GM06990 (cell line): Measurements from ENCODE around the gene TEX54.
A peak's percentile ranks its signal among the peaks of the same experiment; 100 is the strongest.
"Not testable (repeated sequence)": the region's sequence is repeated elsewhere in the genome, so short reads cannot be mapped to it uniquely, and the experiment has no call there.

Source experiments
- DNase-seq: peaks from one replicate; pipeline ENCODE4 v3.0.0-alpha.2; 2011; ENCODE audit not compliant: insufficient read length; ENCODE audit errors: extremely low read depth
- H3K27me3 ChIP-seq: replicated peaks from 2 replicates; pipeline ENCODE4 v1.6.0; 2011; ENCODE audit warnings: low read length; ENCODE audit not compliant: control insufficient read depth, insufficient read depth
- H3K36me3 ChIP-seq: 2 replicates; pipeline ENCODE4 v1.5.1; 2011; ENCODE audit warnings: low read length; ENCODE audit not compliant: control insufficient read depth, insufficient read depth
- H3K4me3 ChIP-seq: replicated peaks from 2 replicates; pipeline ENCODE4 v1.5.1; 2011; ENCODE audit warnings: low read depth, mild to moderate bottlenecking, control low read depth, low read length
- TF ChIP-seq, protein P1 (sequence below): IDR thresholded peaks from 2 replicates; pipeline ENCODE4 v1.5.1; 2011; ENCODE audit warnings: low read length, control low read depth, mild to moderate bottlenecking, inconsistent platforms; ENCODE audit not compliant: insufficient read depth, poor library complexity, severe bottlenecking

Gene TEX54

DNA sequence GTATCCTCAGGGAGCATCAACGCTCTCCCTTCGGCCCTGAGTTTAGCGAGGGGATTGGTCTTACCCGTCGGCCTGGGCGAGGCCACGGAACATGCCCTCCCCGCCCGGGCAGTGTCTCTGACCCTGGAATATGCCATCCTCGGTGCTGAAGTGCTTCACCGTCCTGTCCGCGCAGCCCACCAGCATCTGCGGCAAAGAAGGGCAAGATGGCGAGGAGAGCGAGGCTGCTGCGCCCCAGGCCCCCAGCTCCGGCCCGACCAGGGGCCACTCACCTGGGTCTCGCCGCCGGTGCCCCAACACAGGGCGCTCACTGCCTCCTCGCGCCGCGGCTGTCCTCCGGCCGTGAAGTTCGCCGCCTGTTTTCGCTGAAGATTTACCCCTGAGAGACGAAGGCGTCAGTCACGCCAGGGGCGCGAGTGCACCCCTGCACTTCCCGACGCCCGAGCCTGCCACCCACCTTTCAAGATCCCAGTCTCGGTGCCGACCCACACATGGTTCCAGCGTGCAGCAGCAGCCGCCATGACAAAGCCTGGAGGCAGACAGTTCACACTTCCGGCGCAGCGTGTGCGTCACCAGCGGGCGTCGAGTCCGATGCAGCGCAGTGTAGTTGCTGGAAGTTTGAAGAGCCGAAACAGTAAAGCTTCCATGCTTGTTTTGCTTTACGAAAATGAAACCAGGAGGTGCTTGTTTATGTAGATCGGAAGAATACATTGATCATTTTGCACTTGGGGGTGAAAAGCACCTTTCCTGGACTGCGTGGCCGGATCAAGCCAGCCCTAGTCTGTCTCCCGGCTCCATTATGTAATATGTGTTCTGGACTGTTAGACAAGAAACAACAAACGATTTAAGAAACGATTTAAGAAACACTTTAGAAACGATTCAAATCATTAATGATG is 6.7 kb upstream of the TEX54 start, which contains the start of gene WDR74:
TSS of gene WDR74 (minus strand) at position 541 of the 896 bp plus-strand sequence. CDS start at position 521, 20 bp downstream.
- peak within 1 kb of the TSS; percentile 84 for H3K4me3 ChIP-seq
- peaks cover 14% of the 10 kb centered on the region for H3K36me3 ChIP-seq
- H3K27me3 ChIP-seq: no peaks in the 10 kb centered on the region
- DNase-seq: peak; percentile 92
- TF ChIP-seq, protein P1, sequence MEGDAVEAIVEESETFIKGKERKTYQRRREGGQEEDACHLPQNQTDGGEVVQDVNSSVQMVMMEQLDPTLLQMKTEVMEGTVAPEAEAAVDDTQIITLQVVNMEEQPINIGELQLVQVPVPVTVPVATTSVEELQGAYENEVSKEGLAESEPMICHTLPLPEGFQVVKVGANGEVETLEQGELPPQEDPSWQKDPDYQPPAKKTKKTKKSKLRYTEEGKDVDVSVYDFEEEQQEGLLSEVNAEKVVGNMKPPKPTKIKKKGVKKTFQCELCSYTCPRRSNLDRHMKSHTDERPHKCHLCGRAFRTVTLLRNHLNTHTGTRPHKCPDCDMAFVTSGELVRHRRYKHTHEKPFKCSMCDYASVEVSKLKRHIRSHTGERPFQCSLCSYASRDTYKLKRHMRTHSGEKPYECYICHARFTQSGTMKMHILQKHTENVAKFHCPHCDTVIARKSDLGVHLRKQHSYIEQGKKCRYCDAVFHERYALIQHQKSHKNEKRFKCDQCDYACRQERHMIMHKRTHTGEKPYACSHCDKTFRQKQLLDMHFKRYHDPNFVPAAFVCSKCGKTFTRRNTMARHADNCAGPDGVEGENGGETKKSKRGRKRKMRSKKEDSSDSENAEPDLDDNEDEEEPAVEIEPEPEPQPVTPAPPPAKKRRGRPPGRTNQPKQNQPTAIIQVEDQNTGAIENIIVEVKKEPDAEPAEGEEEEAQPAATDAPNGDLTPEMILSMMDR: no peak

DNA sequence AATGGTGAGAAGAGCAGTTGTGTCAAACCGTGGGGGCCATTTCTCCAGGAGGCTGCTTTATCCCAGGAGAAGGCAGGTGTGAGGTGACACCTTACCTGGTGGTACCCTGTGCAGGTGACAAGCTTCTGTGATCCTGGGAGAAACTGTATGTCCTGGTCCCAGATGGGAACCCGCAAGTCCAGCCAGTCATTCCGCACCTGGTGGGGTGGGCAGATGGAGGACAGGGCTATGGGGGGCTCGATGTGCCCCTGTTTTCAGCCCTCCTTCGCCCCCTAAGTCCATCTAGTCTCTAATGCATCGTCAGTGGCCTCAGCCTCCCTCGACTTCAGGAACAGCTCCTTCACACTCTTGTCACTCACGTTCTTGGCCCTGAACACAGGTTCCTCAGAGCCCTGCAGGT is 2.7 kb upstream of the TEX54 start:
- H3K4me3 ChIP-seq: no peak overlapping the region
- H3K36me3 ChIP-seq: peaks cover 18% of the 10 kb centered on the region
- TF ChIP-seq, protein P1: no peak
- no peaks in the 10 kb centered on the region for H3K27me3 ChIP-seq
- DNase-seq: no peak

DNA sequence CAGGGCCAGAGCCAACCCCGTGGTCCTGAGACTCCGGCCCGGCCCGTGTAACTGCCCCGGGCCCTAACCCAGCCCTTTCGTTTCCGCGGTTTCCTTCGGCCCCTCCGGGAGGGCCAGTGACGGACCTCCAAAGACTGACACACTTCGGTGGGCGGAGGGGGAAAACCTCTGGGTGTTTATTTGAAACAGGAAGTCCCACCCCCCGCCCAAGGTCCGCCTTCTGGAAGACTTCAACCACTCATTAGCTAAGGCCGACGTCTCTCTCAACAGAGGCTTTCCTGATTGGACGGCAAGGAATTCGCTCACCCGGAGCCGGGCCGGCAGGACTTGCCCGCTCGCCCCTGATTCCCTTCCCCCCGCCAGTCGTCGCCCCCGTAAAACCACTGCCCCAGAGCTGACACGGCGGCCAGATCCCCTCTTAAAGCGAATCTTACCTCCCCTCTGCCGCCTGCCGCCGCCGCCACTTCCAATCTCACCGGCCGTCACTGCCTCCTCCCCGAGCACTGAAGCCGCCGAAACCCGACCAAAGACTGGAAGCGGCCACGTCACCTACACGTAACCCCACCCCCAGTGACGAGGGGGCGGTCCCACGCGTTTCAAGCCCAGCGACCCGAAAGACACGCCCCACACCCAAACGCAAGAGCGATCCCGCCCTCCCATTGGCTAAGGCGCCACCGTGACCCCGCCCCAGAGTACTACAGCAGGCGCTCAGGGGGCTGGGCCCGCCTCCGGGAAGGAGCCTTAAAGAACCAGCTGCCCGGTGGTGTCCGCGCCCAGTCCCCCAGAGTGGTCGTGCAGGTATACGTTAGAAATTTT is 913 bp downstream of the TEX54 start, which contains the start of gene STX5:
TSS of gene STX5 (minus strand) at position 532 of the 816 bp plus-strand sequence. CDS start 808 bp downstream, outside the sequence.
- TF ChIP-seq, protein P1: no peak
- peaks cover 24% of the 10 kb centered on the region for H3K36me3 ChIP-seq
- DNase-seq: peak; percentile 98

DNA sequence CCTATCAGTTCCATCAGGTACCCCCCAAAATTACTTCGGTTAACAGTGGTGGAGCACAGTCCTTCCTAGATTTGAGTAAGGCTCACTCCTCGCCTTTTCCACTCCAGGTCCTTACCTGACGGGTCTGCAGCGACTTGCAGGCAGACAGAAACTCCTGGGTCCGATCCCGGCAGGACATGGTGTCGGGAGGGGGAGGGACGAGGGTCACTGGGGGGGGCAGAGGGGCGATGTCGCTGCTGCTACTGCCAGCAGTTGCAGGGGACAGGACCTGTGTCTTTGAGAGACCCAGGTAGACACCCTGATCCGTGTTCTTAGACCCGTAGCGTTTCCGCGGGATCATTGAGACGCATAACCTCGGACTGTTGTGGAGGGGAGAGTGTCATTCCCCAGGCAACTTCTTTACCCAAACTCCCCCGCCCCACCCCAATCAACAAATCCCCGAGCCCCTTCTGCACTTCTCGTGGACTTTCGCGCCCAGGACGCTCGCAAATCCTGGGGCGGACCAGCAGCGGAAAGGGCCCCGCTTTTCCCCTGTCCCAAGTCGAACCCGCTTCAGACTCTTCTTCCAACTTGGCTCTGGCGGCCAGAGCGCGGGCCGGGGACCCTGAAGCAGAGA is 1.6 kb downstream of the TEX54 start:
- DNase-seq: no peak
- no peaks in the 10 kb centered on the region for H3K27me3 ChIP-seq
- peaks cover 24% of the 10 kb centered on the region for H3K36me3 ChIP-seq
- TF ChIP-seq, protein P1: no peak
- H3K4me3 ChIP-seq: peak overlapping the region; percentile 87

More for the DNA sequence above, 913 bp downstream of the TEX54 start, which contains the start of gene STX5:
- no peaks in the 10 kb centered on the region for H3K27me3 ChIP-seq
- H3K4me3 ChIP-seq: peak within 1 kb of the TSS; percentile 87

DNA sequence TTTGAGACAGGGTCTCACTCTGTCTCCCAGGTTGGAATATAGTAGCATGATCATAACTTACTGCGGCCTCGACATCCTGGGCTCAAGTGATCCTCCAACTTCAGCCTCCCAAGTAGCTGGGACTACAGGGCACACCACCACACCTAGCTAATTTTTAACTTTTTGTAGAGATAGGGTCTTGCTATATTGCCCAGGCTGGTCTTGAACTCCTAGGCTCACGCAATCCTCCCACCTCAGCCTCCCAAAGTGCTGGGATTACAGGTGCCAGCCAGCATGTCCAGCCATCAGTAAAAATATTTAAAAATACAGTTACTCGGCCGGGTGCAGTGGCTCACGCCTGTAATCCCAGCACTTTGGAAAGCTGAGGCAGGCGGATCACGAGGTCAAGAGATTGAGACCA is 4.5 kb downstream of the TEX54 start:
- not testable (repeated sequence) for H3K27me3 ChIP-seq, DNase-seq, H3K4me3 ChIP-seq
- peaks cover 24% of the 10 kb centered on the region for H3K36me3 ChIP-seq
